ENCODE data around the gene PTGFRN.

Gene PTGFRN

DNA sequence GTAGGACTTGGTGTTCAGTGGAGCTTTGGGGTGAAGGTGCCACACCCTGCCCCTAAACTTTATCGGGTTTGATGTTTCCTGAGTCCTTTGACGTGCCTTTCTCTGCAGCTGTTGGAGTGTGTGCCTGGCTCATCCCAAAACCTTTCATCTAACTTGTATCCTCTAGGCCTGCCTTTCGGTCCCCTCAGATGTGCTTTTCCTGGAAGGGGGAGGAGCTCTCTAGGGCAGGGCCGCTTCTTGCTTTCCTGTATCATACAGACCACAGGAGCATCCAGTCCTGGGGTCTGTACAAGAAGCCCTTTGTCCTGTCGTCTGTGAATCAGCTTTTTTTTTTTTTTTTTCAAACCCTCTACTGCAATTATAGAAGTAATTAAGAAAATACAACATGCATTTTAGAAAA lies 35.7 kb downstream of the PTGFRN start:
- no peak overlapping the region for H3K27ac ChIP-seq (ENCODE audit: low read depth, low read length)

DNA sequence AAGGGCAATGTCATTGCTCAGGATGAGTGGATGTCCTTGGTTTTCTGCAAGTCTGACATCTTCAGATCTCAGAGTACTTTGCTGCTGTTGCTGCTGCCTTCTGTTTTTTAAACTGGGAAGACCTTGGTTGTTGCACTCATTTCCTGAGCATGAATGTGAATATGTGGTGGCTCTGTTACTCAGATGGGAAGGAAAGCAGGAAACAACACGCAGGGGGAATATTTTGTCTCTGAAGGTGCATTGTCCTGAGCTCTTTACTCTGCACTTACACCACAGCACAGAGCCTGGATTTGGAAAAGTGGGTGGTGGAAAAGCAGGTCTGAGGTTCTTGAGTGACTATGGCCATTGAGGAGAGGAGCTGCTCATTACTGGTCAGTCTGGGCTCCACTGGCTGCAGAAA lies 36.3 kb downstream of the PTGFRN start:
- peaks cover 91% of the 10 kb centered on the region for H3K36me3 ChIP-seq (ENCODE audit: control insufficient read depth, insufficient read depth, low read length)
- no peaks in the 10 kb centered on the region for H3K27me3 ChIP-seq (ENCODE audit: control insufficient read depth, insufficient read depth, low read length)
- no peak overlapping the region for H3K4me3 ChIP-seq (ENCODE audit: low read depth, low read length)
- no peaks in the 10 kb centered on the region; the same call in 1 of the 2 replicates for H3K4me1 ChIP-seq (ENCODE audit: control insufficient read depth, insufficient read depth, low read length)
- H3K9ac ChIP-seq (ENCODE audit: low read length) = no peak overlapping the region
- H3K9me3 ChIP-seq (ENCODE audit: control insufficient read depth, insufficient read depth, low read depth, low read length) = no peaks in the 10 kb centered on the region
- H3K27ac ChIP-seq (ENCODE audit: low read depth, low read length) = no peak overlapping the region

More for the DNA sequence above, 35.7 kb downstream of the PTGFRN start:
- Histone ChIP-seq H3K4me3 (ENCODE audit: low read depth, low read length) (no peak overlapping the region), H3K36me3 (ENCODE audit: control insufficient read depth, insufficient read depth, low read length) (peaks cover 85% of the 10 kb centered on the region), H3K9ac (ENCODE audit: low read length) (no peak overlapping the region), H3K9me3 (ENCODE audit: control insufficient read depth, insufficient read depth, low read depth, low read length) (no peaks in the 10 kb centered on the region), H3K4me1 (ENCODE audit: control insufficient read depth, insufficient read depth, low read length) (peaks cover 5% of the 10 kb centered on the region), H3K27me3 (ENCODE audit: control insufficient read depth, insufficient read depth, low read length) (no peaks in the 10 kb centered on the region)

DNA sequence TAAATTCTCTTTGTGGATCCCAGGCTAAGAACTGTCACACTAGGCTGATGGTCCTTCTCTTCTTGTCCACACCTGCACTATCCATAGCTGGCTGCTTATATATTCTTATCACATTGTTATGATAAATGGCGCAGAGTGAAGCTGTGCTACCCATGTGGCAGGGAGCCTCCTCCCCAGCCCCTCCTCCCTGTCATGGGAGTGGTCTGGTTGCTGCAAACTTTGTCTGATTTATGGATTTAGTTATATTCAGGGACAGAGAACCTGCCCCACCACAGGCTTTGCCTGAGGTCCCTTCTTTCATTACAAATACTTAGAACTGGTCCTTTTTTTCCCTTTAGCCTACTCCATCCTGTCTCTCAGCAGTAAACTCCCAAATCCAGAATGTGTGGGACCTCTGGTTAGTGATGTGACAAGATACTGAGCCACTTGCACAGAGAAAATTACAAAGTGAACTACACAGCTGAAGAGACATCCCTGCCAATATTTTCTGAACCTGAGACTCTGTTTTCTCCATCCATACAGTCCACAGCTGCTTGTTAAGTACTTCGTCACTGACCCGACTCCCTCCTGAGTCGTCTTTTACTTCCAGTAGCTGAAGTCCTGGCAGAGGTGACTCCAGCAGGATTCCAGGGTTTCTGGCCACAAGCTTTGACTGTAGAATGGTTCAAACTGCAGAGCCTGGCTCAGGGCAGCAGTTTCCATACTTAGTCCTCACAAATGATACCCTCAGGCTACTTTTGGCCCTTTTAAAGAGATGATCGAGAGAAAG lies 37.6 kb downstream of the PTGFRN start:
- no peak overlapping the region for H3K9ac ChIP-seq (ENCODE audit: low read length)
- H3K9me3 ChIP-seq (ENCODE audit: control insufficient read depth, insufficient read depth, low read depth, low read length) = no peaks in the 10 kb centered on the region
- H3K4me3 ChIP-seq (ENCODE audit: low read depth, low read length) = no peak overlapping the region
- no peaks in the 10 kb centered on the region for H3K27me3 ChIP-seq (ENCODE audit: control insufficient read depth, insufficient read depth, low read length)
- no peak overlapping the region for H3K27ac ChIP-seq (ENCODE audit: low read depth, low read length)
- H3K36me3 ChIP-seq (ENCODE audit: control insufficient read depth, insufficient read depth, low read length) = peaks cover 93% of the 10 kb centered on the region
- no peaks in the 10 kb centered on the region; the same call in 1 of the 2 replicates for H3K4me1 ChIP-seq (ENCODE audit: control insufficient read depth, insufficient read depth, low read length)

DNA sequence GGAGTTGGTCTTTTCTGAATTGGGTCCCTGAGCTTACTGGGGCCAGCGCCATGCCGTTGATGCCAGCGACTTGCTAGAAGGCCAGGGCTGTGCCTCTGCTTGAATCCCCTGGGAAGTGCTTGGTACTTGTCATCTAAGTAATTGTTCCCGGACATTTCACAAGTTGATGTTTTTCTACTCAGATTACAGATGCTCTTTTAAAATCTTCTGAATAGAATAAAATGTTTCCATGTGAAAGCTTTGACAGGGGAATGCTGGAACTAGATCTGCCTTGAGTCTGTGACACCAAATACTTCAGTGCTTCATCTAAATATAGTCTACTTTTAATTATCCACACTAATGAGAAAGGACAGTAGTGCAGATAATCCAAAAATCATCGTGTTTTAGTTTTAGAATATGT lies 38.3 kb downstream of the PTGFRN start:
- no peaks in the 10 kb centered on the region; the same call in 1 of the 2 replicates for H3K4me1 ChIP-seq (ENCODE audit: control insufficient read depth, insufficient read depth, low read length)
- H3K9me3 ChIP-seq (ENCODE audit: control insufficient read depth, insufficient read depth, low read depth, low read length) = no peaks in the 10 kb centered on the region
- no peak overlapping the region for H3K27ac ChIP-seq (ENCODE audit: low read depth, low read length)

DNA sequence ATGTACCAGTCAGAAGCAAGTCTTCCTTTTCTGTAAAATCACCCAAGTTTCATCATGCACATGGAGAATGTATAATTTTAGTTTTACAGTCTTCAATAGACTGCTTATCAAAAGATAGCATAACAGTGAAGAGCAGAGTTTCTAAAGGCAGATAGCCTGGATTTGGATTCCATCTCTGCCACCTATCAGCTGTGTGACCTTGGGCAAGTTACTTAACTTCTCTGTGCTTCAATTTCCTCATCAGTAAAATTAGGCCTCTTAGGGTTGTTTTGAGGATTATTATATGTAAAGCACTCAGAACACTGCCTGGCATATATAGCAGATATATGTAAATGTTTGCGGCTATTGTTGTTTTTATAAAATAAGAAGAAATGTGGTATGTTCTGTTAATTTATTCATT lies 38.9 kb downstream of the PTGFRN start:
- H3K27ac ChIP-seq (ENCODE audit: low read depth, low read length) = no peak overlapping the region
- peaks cover 80% of the 10 kb centered on the region for H3K36me3 ChIP-seq (ENCODE audit: control insufficient read depth, insufficient read depth, low read length)
- H3K4me1 ChIP-seq (ENCODE audit: control insufficient read depth, insufficient read depth, low read length) = no peaks in the 10 kb centered on the region; the same call in 1 of the 2 replicates
- no peak overlapping the region for H3K9ac ChIP-seq (ENCODE audit: low read length)
- H3K4me3 ChIP-seq (ENCODE audit: low read depth, low read length) = no peak overlapping the region
- no peaks in the 10 kb centered on the region for H3K9me3 ChIP-seq (ENCODE audit: control insufficient read depth, insufficient read depth, low read depth, low read length)
- H3K27me3 ChIP-seq (ENCODE audit: control insufficient read depth, insufficient read depth, low read length) = no peaks in the 10 kb centered on the region

More for the DNA sequence above, 38.3 kb downstream of the PTGFRN start:
- Histone ChIP-seq H3K36me3 (ENCODE audit: control insufficient read depth, insufficient read depth, low read length) (peaks cover 86% of the 10 kb centered on the region), H3K27me3 (ENCODE audit: control insufficient read depth, insufficient read depth, low read length) (no peaks in the 10 kb centered on the region), H3K9ac (ENCODE audit: low read length) (no peak overlapping the region), H3K4me3 (ENCODE audit: low read depth, low read length) (no peak overlapping the region)

DNA sequence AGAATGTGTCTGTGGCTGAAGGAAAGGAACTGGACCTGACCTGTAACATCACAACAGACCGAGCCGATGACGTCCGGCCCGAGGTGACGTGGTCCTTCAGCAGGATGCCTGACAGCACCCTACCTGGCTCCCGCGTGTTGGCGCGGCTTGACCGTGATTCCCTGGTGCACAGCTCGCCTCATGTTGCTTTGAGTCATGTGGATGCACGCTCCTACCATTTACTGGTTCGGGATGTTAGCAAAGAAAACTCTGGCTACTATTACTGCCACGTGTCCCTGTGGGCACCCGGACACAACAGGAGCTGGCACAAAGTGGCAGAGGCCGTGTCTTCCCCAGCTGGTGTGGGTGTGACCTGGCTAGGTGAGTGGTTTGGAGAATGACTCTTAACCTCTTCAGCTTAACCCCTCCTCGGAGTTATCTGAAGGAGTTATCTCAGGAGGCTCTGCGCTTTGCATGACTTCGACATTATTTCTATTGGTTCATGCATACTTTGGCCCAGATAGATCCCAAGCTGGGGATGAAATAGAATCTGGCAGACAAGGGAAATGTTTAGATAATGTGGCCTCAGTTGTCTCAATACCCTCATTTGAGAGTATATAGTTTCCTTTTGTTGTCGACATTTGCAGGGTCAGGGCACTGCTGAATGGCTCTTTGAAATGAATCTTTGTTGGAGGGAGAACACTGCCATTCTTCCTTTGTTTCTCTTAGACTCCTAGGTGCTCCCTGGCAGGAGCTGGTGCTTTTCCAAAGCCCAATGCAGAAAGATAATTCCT lies 39.7 kb downstream of the PTGFRN start:
- Histone ChIP-seq H3K27me3 (ENCODE audit: control insufficient read depth, insufficient read depth, low read length) (no peaks in the 10 kb centered on the region), H3K4me1 (ENCODE audit: control insufficient read depth, insufficient read depth, low read length) (peaks cover 5% of the 10 kb centered on the region; the same call in 1 of the 2 replicates), H3K27ac (ENCODE audit: low read depth, low read length) (no peak overlapping the region), H3K9ac (ENCODE audit: low read length) (no peak overlapping the region), H3K9me3 (ENCODE audit: control insufficient read depth, insufficient read depth, low read depth, low read length) (no peaks in the 10 kb centered on the region), H3K36me3 (ENCODE audit: control insufficient read depth, insufficient read depth, low read length) (peaks cover 74% of the 10 kb centered on the region), H3K4me3 (ENCODE audit: low read depth, low read length) (no peak overlapping the region)

DNA sequence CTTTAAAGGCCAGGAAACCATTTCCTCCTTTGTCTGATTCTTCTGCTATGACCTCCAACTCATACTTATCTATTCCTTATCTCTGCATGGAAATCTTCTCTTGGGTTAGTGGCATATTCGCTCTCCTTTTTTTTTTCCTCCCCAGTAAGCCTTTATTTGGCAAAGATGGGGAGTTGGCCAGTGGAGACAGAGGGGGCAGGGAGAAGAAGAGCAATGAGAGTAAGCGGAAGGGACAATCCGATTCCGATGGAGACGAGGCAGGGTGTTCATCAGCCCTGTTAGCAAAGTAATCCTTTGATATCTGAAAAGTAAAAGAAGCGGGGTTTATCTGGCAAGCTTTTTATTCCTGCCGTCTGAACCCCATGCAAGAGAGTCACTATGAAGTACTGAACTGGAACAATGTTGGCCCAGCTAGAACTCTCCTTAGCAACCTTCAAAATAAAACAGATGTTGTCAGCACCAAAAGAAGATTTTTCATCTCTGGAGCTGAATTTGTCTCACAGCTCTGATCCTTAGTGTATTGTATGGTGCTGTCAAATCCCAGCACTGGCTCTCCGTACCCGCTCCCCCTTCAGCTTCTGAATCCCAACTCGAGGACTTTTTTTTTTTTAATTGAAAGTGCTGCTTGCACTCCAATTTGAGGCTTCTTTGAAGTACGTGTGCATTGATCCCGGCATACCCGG lies 40.9 kb downstream of the PTGFRN start:
- Histone ChIP-seq H3K4me3 (ENCODE audit: low read depth, low read length) (no peak overlapping the region), H3K27me3 (ENCODE audit: control insufficient read depth, insufficient read depth, low read length) (no peaks in the 10 kb centered on the region), H3K4me1 (ENCODE audit: control insufficient read depth, insufficient read depth, low read length) (peaks cover 6% of the 10 kb centered on the region; the same call in 1 of the 2 replicates), H3K9me3 (ENCODE audit: control insufficient read depth, insufficient read depth, low read depth, low read length) (no peaks in the 10 kb centered on the region), H3K27ac (ENCODE audit: low read depth, low read length) (no peak overlapping the region), H3K9ac (ENCODE audit: low read length) (no peak overlapping the region), H3K36me3 (ENCODE audit: control insufficient read depth, insufficient read depth, low read length) (peaks cover 63% of the 10 kb centered on the region)

DNA sequence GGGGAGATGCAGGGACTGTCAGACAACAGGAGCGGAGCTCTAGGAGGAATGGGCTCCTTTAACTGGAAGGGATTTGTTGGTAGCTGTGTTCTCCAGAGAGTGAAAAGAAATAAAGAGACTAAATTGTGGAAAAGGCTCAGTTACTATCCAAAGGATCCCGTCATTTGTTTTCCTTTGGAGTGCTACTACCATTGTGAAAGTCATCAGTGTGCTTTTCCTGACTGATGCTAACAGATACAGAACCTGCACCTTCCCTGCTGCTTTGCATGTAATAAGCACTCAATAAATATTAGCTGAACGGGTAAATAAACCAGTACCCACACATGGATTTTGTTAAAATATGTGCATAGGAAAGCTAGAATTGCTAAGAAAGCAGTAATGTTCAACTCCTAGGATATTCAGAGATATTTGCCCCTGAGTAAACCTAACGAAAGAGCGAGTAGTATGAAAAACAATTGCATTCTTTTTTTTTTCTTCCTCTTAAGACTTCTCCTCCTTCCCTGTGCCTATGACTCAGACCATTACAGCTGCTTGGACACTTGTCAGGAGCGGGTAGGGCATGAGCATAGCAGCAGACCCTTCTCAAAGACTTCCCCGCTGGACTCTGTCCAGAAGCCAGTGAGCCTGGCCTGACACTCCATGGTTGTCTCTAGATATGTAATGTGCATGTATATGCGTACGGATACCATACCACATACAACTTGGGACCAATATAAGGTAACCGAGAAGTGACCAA lies 41.7 kb downstream of the PTGFRN start:
- peaks cover 56% of the 10 kb centered on the region for H3K36me3 ChIP-seq (ENCODE audit: control insufficient read depth, insufficient read depth, low read length)
- peaks cover 6% of the 10 kb centered on the region; the same call in 1 of the 2 replicates for H3K4me1 ChIP-seq (ENCODE audit: control insufficient read depth, insufficient read depth, low read length)
- no peaks in the 10 kb centered on the region for H3K27me3 ChIP-seq (ENCODE audit: control insufficient read depth, insufficient read depth, low read length)
- H3K9me3 ChIP-seq (ENCODE audit: control insufficient read depth, insufficient read depth, low read depth, low read length) = no peaks in the 10 kb centered on the region
- H3K27ac ChIP-seq (ENCODE audit: low read depth, low read length) = no peak overlapping the region
- no peak overlapping the region for H3K9ac ChIP-seq (ENCODE audit: low read length)
- no peak overlapping the region for H3K4me3 ChIP-seq (ENCODE audit: low read depth, low read length)

DNA sequence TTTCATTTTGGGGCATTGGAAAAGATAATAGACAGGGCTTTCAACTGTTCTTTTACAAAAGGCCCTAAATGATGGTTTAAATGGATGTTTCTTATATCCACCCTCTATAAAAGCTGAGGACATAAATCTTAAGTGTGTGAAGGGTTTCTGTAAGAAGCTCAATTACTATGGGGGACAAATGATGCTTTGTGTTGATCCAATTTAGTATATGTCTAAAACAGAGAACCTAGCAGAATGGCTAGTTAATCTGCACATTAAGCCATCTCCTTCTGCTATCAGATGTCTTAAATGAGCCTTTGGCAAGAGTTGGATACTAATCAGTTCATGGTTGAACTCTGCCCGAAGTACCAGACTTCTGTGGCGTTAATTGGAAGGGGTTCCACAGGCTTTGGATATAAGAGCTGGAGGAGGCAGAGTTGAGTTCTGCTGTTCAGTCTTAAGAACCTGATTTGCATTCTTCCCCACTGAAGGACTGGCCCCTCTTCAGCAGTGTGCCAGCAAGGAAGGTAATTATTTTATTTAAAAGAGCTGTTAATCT lies 43.1 kb downstream of the PTGFRN start:
- H3K9me3 ChIP-seq (ENCODE audit: control insufficient read depth, insufficient read depth, low read depth, low read length) = no peaks in the 10 kb centered on the region
- no peak overlapping the region for H3K9ac ChIP-seq (ENCODE audit: low read length)
- H3K27ac ChIP-seq (ENCODE audit: low read depth, low read length) = no peak overlapping the region
- H3K4me3 ChIP-seq (ENCODE audit: low read depth, low read length) = no peak overlapping the region
- peaks cover 6% of the 10 kb centered on the region; the same call in 1 of the 2 replicates for H3K4me1 ChIP-seq (ENCODE audit: control insufficient read depth, insufficient read depth, low read length)
- H3K36me3 ChIP-seq (ENCODE audit: control insufficient read depth, insufficient read depth, low read length) = peaks cover 46% of the 10 kb centered on the region
- H3K27me3 ChIP-seq (ENCODE audit: control insufficient read depth, insufficient read depth, low read length) = no peaks in the 10 kb centered on the region

DNA sequence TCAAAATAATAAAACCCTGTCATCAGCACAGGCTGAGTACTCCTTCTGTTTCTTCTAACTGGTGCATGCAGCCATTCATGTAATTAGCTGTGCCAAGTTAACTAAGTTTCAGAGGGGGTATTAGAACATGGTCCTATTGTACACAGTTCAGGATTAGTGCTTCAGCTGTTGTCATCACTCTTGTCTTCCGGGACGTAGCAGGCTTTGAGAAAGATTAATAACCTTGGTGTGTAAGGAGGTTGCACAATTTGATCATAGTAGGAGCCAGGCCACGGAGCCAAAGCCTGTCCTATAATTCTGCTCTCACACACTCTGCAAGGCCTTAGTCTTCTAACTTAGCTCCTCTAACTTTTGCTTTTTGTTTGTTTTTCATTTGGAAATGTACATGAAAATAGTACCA lies 44.7 kb downstream of the PTGFRN start:
- peaks cover 40% of the 10 kb centered on the region for H3K36me3 ChIP-seq (ENCODE audit: control insufficient read depth, insufficient read depth, low read length)

More for the DNA sequence above, 44.7 kb downstream of the PTGFRN start:
- no peak overlapping the region for H3K4me3 ChIP-seq (ENCODE audit: low read depth, low read length)
- H3K27me3 ChIP-seq (ENCODE audit: control insufficient read depth, insufficient read depth, low read length) = no peaks in the 10 kb centered on the region
- no peaks in the 10 kb centered on the region for H3K9me3 ChIP-seq (ENCODE audit: control insufficient read depth, insufficient read depth, low read depth, low read length)
- peaks cover 6% of the 10 kb centered on the region; the same call in 1 of the 2 replicates for H3K4me1 ChIP-seq (ENCODE audit: control insufficient read depth, insufficient read depth, low read length)
- no peak overlapping the region for H3K9ac ChIP-seq (ENCODE audit: low read length)
- H3K27ac ChIP-seq (ENCODE audit: low read depth, low read length) = 0 out of 2 replicates have a peak overlapping the region, but pooled peaks have one; percentile 11

Data from HUES6 (cell line).